HG02610 (cell line): Measurements from ENCODE around the gene POP7.

ENCODE experiments used
- ATAC-seq: cut with Tn5 transposase; IDR thresholded peaks from one replicate; pipeline ENCODE4 v1.9.1; 2021; ENCODE audit warnings: mild to moderate bottlenecking, moderate library complexity; ENCODE audit not compliant: unreplicated experiment

POP7 gene

GRCh38 chr7:100678291-100678984 lies 27.5 kb upstream of the POP7 start:
- ATAC-seq, result no peak

GRCh38 chr7:100679129-100679926 lies 26.6 kb upstream of the POP7 start:
- ATAC-seq, result no peak

GRCh38 chr7:100679927-100680575 lies 25.9 kb upstream of the POP7 start:
- ATAC-seq, result no peak

GRCh38 chr7:100680576-100681271 lies 25.2 kb upstream of the POP7 start:
- ATAC-seq, result no peak

- no peak for ATAC-seq
Observed at GRCh38 chr7:100681491-100682227, 24.3 kb upstream of the POP7 start.

- ATAC-seq, result no peak
Observed at GRCh38 chr7:100682228-100682741, 23.6 kb upstream of the POP7 start.

GRCh38 chr7:100682991-100683658 lies 22.8 kb upstream of the POP7 start:
- no peak for ATAC-seq

- no peak for ATAC-seq
Observed at GRCh38 chr7:100683659-100684533, 22.0 kb upstream of the POP7 start.

- ATAC-seq, result no peak
Observed at GRCh38 chr7:100684534-100685042, 21.3 kb upstream of the POP7 start.

GRCh38 chr7:100685049-100685605 lies 20.8 kb upstream of the POP7 start:
- no peak for ATAC-seq

GRCh38 chr7:100685631-100686145 lies 20.2 kb upstream of the POP7 start:
- no peak for ATAC-seq

GRCh38 chr7:100686201-100686821 lies 19.6 kb upstream of the POP7 start:
- no peak for ATAC-seq

GRCh38 chr7:100686822-100687211 lies 19.1 kb upstream of the POP7 start:
- no peak for ATAC-seq

GRCh38 chr7:100687261-100687660 lies 18.7 kb upstream of the POP7 start:
- ATAC-seq, result no peak

- ATAC-seq, result no peak
Observed at GRCh38 chr7:100687751-100688300, 18.1 kb upstream of the POP7 start.

GRCh38 chr7:100688326-100688860 lies 17.5 kb upstream of the POP7 start:
- ATAC-seq, result no peak
